HepG2 (cell line): ENCODE results near the gene MYL11. TPM values are rescaled to one million over a fixed set of nuclear protein-coding genes. Genes with fewer than 3 reads are reported as not detected.

Experiments used
- ATF7 ChIP-seq, 2 experiments: fragments of 450-650 bp in 1 of 2; sonication (generic) in 1 of 2; formaldehyde crosslinking in 1 of 2; IDR thresholded peaks; 2 replicates each; pipeline versions ENCODE4 v1.4.0 to v1.6.1; 2016 to 2020; ENCODE audit warnings: antibody characterized with exemption in 1 of 2, mild to moderate bottlenecking in 1 of 2, missing genetic modification reagents in 1 of 2
- CCDC6 ChIP-seq: sonication (generic); formaldehyde crosslinking; IDR thresholded peaks from 2 replicates; pipeline ENCODE4 v1.8.1; 2022; ENCODE audit warnings: mild to moderate bottlenecking, missing genetic modification reagents, moderate library complexity
- GMEB2 ChIP-seq: IDR thresholded peaks from 2 replicates; pipeline ENCODE4 v1.6.1; 2016; ENCODE audit warnings: missing biosample characterization, missing genetic modification reagents, low read depth
- HIVEP1 ChIP-seq: sonication (generic); formaldehyde crosslinking; IDR thresholded peaks from 2 replicates; pipeline ENCODE4 v1.4.0; 2020; ENCODE audit warnings: mild to moderate bottlenecking, missing genetic modification reagents
- HOXA3 ChIP-seq: sonication (generic); formaldehyde crosslinking; IDR thresholded peaks from 2 replicates; pipeline ENCODE4 v1.5.0; 2020; ENCODE audit warnings: missing genetic modification reagents
- KDM2A ChIP-seq: sonication (generic); formaldehyde crosslinking; IDR thresholded peaks from 2 replicates; pipeline ENCODE4 v1.4.0; 2020; ENCODE audit warnings: low read depth, missing genetic modification reagents, borderline replicate concordance
- KDM5B ChIP-seq: sonication (generic); formaldehyde crosslinking; IDR thresholded peaks from 2 replicates; pipeline ENCODE4 v1.4.0; 2020; ENCODE audit warnings: missing genetic modification reagents, mild to moderate bottlenecking, borderline replicate concordance
- NCOA2 ChIP-seq: sonication (generic); formaldehyde crosslinking; IDR thresholded peaks from 2 replicates; pipeline ENCODE4 v1.8.0; 2022; ENCODE audit warnings: inconsistent platforms
- RORA ChIP-seq: sonication (generic); formaldehyde crosslinking; IDR thresholded peaks from 2 replicates; pipeline ENCODE4 v1.5.0; 2020; ENCODE audit warnings: mild to moderate bottlenecking, missing genetic modification reagents, moderate library complexity
- SIX4 ChIP-seq: sonication (generic); formaldehyde crosslinking; IDR thresholded peaks from 2 replicates; pipeline ENCODE4 v1.4.0; 2020; ENCODE audit warnings: missing genetic modification reagents
- STAG1 ChIP-seq: sonication (generic); formaldehyde crosslinking; IDR thresholded peaks from 2 replicates; pipeline ENCODE4 v1.4.0; 2020; ENCODE audit warnings: missing genetic modification reagents
- ZBTB40 ChIP-seq, 2 experiments: fragments of 450-650 bp in 1 of 2; sonication (generic) in 1 of 2; formaldehyde crosslinking in 1 of 2; IDR thresholded peaks; 2 replicates each; pipeline versions ENCODE4 v1.6.1 to v1.8.0; 2016 to 2022; ENCODE audit warnings: antibody characterized with exemption in 1 of 2, mild to moderate bottlenecking in 1 of 2, missing genetic modification reagents in 1 of 2
- ZNF232 ChIP-seq: sonication (generic); formaldehyde crosslinking; IDR thresholded peaks from 2 replicates; pipeline ENCODE4 v1.4.0; 2020; ENCODE audit warnings: missing genetic modification reagents, borderline replicate concordance
- ZNF3 ChIP-seq: IDR thresholded peaks from 2 replicates; pipeline ENCODE4 v1.7.0; 2017; ENCODE audit warnings: inconsistent platforms
- ZNF343 ChIP-seq: sonication (generic); formaldehyde crosslinking; IDR thresholded peaks from 2 replicates; pipeline ENCODE4 v1.4.0; 2020; ENCODE audit warnings: mild to moderate bottlenecking, missing genetic modification reagents
- ZNF546 ChIP-seq: sonication (generic); formaldehyde crosslinking; conservative IDR thresholded peaks from 2 replicates; pipeline ENCODE4 v1.8.1; 2023; ENCODE audit warnings: mild to moderate bottlenecking, missing genetic modification reagents
- polyA plus RNA-seq, 8 experiments: library from polyadenylated mRNA; depleted of rRNA in 3 of 8; stranded (reverse) in 7 of 8; unstranded in 1 of 8; fragments of >200 nt; fragmentation: Illumina TruSeq in 4 of 8; extraction: Trizol in 4 of 8; gene quantifications; 2 replicates each; pipeline versions ENCODE4 v1.2.1 to v1.2.3, GENCODE V29; 2011 to 2016; ENCODE audit warnings: low read depth in 4 of 8, missing spikeins in 1 of 8, mixed read lengths in 1 of 8; ENCODE audit not compliant: insufficient read depth in 1 of 8
- total RNA-seq, 5 experiments: library from RNA; depleted of rRNA; stranded (reverse); fragments of >200 nt; fragmentation: Illumina TruSeq; extraction: Trizol; gene quantifications; 2 replicates each; pipeline ENCODE4 v1.2.3, GENCODE V29; 2016; ENCODE audit warnings: low read depth in 1 of 5

Gene MYL11
- total and polyA plus RNA-seq, 2 of the 13 experiments (the other 11 are each of a cell fraction or from before 2014, with no cell fraction given), result not detected

GRCh38 chr16:30369091-30369937 is 5.3 kb upstream of the MYL11 start (continued):
- TF ChIP-seq ZBTB40 (IDR thresholded peaks at IDR 0.05), result no peak
- TF ChIP-seq ZBTB40 (CRISPR knock-in tag; IDR thresholded peaks at IDR 0.05), result 0 out of 2 replicates have a peak, but pooled peaks have one; percentile 19
- no peak for TF ChIP-seq ATF7 (IDR thresholded peaks at IDR 0.05)
- TF ChIP-seq ATF7 (CRISPR knock-in tag; IDR thresholded peaks at IDR 0.05), result no peak
- TF ChIP-seq HOXA3 (CRISPR knock-in tag), result no peak
- no peak for TF ChIP-seq ZNF343 (CRISPR knock-in tag)
- TF ChIP-seq STAG1, result no peak
- TF ChIP-seq ZNF546, result peak; percentile 42; the same call in 1 of the 2 replicates
- no peak for TF ChIP-seq NCOA2 (CRISPR knock-in tag)
- TF ChIP-seq RORA (CRISPR knock-in tag), result no peak
- no peak for TF ChIP-seq SIX4 (CRISPR knock-in tag)
- TF ChIP-seq ZNF232 (CRISPR knock-in tag), result 0 out of 2 replicates have a peak, but pooled peaks have one; percentile 16
- peak; percentile 39; the same call in 1 of the 2 replicates for TF ChIP-seq KDM5B (CRISPR knock-in tag)
- TF ChIP-seq HIVEP1 (CRISPR knock-in tag), result 0 out of 2 replicates have a peak, but pooled peaks have one; percentile 60
- TF ChIP-seq CCDC6 (CRISPR knock-in tag), result no peak
- no peak for TF ChIP-seq ZNF3 (CRISPR knock-in tag)
- 0 out of 2 replicates have a peak, but pooled peaks have one; percentile 18 for TF ChIP-seq KDM2A (CRISPR knock-in tag)
- TF ChIP-seq GMEB2 (CRISPR knock-in tag), result no peak
